Uterus (tissue), 2 donors: ENCODE data around the gene FAM47E.

Source experiments
- CTCF ChIP-seq, 4 experiments: fragments of 200-600 bp in 2 of 4; fragments of 450-650 bp in 2 of 4; sonication (generic) in 2 of 4; IDR thresholded peaks; one replicate each; pipeline ENCODE4 v1.5.1; 2016 to 2019; ENCODE audit warnings: antibody characterized with exemption in 4 of 4, mild to moderate bottlenecking in 2 of 4, moderate library complexity in 1 of 4
- POLR2A ChIP-seq, 2 donors: fragments of 450-650 bp; IDR thresholded peaks; one replicate each; pipeline ENCODE4 v1.6.1; 2016; ENCODE audit warnings: antibody characterized with exemption in 2 of 2, mild to moderate bottlenecking in 1 of 2, moderate library complexity in 1 of 2

- TF ChIP-seq POLR2A (IDR thresholded peaks at IDR 0.05), result no peak
- no peak for TF ChIP-seq CTCF (IDR thresholded peaks at IDR 0.05)
Observed at GRCh38 chr4:76209881-76210280, 41.6 kb upstream of the FAM47E start.
